Subcutaneous abdominal adipose tissue (tissue), 5 donors: ENCODE data around the gene KCNJ6.

Source experiments
- H3K27ac ChIP-seq: one replicate; pipeline ENCODE4 v1.7.0; 2013; ENCODE audit warnings: low read depth, mild to moderate bottlenecking, inconsistent platforms, low read length, moderate library complexity
- H3K27me3 ChIP-seq, 5 donors: one replicate each; pipeline ENCODE4 v1.7.0; 2013; ENCODE audit warnings: low read length in 5 of 5, inconsistent platforms in 1 of 5; ENCODE audit not compliant: control insufficient read depth in 5 of 5, insufficient read depth in 4 of 5
- H3K36me3 ChIP-seq, 5 donors: one replicate each; pipeline ENCODE4 v1.7.0; 2013; ENCODE audit warnings: low read length in 5 of 5; ENCODE audit not compliant: control insufficient read depth in 5 of 5, insufficient read depth in 5 of 5
- H3K4me1 ChIP-seq, 5 donors: one replicate each; pipeline ENCODE4 v1.7.0; 2013; ENCODE audit warnings: low read length in 5 of 5, mild to moderate bottlenecking in 3 of 5, moderate library complexity in 1 of 5; ENCODE audit not compliant: control insufficient read depth in 5 of 5, insufficient read depth in 5 of 5
- H3K4me3 ChIP-seq, 5 donors: one replicate each; pipeline ENCODE4 v1.7.0; 2013; ENCODE audit warnings: low read length in 5 of 5, low read depth in 1 of 5
- H3K9ac ChIP-seq, 5 donors: one replicate each; pipeline ENCODE4 v1.7.0; 2013; ENCODE audit warnings: low read length in 5 of 5, mild to moderate bottlenecking in 4 of 5, moderate library complexity in 3 of 5
- H3K9me3 ChIP-seq, 5 donors: one replicate each; pipeline ENCODE4 v1.7.0; 2013; ENCODE audit warnings: low read length in 5 of 5; ENCODE audit not compliant: control insufficient read depth in 5 of 5
- donor health status: healthy.
- donor health status: healthy.
- donor health status: healthy.
- donor health status: healthy.
- donor health status: healthy.

KCNJ6 gene

DNA sequence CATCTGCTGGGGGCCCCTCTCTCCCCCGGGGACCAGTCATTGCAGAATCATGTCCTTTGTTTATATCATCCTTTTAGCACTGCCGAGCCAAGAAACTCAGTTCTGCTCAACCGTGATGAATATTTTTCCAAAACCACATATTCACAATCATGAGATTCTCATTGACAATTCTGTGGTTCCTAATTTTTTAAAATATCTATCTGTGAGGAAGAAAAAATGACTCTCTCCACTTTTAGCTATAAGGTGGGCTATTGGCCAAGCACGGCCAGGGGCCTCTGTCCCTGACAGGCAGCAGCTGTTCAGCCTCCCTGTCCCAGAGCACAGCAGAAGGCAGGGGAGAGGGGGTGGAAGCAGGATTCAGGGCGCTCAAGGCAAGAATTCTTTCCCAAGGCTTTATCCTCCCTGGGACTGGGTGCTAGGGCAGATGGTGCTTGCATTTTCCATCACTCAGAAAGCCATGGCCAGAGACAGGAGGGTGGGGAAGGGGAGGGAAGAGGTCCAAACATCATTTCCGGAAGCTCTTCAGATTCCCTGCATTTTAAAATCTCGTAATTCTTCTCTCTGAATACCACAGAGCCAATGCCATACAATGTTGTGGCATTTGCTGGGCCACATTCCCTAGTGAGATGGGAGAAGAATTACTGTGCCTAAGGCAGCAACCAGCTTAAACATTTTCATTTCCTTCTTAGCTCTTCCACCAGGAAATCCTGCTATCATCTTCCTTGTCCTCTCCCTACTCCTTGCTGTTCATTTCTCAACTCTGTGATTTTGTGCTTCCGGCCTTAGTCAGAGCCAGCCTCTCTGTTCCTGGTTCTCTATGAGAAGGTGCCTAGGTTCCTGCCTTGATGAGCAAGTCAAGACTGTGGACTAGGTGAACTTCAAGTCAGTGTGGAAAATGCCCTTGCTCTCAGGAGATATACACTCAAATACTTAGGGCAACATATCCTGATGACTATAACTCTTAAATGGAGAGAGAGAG is 60.3 kb downstream of the KCNJ6 start:
- no peak overlapping the region for H3K4me3 ChIP-seq
- H3K9me3 ChIP-seq: peaks cover 2 to 13% (median 8%) of the 10 kb centered on the region in 5 donors
- no peaks in the 10 kb centered on the region for H3K4me1 ChIP-seq
- H3K9ac ChIP-seq: no peak overlapping the region
- no peak overlapping the region for H3K27ac ChIP-seq
- H3K27me3 ChIP-seq: peaks cover 0 to 5% (median 0%) of the 10 kb centered on the region in 5 donors
- H3K36me3 ChIP-seq: no peaks in the 10 kb centered on the region

DNA sequence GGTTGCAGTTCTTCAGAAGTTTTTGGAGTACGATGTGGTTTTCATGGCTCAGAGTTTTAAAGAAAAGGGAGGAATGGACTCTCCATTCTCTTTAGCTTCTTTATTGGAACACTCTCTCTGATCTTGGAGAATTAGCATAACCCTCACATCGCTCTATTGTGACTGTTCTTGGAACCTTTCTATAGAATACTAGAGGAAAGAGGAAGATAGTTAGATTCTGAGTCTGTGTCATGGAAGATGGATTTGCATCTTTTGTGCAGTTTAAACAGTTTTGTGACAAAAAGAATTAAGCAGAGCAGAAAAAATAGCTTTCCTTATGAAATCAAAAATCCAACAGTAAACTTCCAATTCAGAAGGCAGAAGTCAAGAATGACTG is 61.0 kb downstream of the KCNJ6 start:
- Histone ChIP-seq H3K27me3 (peaks cover 0 to 7% (median 0%) of the 10 kb centered on the region in 5 donors), H3K4me1 (no peaks in the 10 kb centered on the region), H3K27ac (no peak overlapping the region), H3K9ac (no peak overlapping the region), H3K4me3 (no peak overlapping the region), H3K36me3 (no peaks in the 10 kb centered on the region), H3K9me3 (peaks cover 2 to 13% (median 8%) of the 10 kb centered on the region in 5 donors)

DNA sequence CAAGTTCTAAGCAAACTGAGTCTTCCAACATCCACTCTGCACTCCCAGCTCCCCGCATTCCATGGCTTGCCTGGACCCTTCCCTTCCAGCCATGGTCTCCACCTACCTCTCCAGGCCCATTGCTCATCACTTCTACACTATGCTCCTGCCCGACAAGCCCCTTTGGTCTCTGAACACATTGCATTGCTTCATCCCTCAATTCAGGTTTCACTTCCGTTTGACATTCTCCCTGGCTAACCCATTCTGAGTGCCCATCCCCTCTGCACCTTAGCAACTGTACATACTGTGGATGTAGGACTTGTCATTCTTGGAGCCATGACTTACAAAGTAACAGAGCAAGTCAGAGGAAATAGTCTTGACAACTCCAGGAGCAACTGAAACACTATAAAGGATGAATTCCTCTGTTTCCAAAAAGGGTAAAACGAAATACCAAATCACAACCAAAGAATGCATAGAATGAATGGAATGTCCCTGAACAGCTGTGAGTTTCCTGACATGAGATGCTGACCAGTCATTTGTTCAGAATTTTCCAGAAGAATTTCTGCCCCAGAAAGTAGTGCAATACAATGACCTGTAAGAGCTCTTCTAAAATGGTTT is 66.7 kb downstream of the KCNJ6 start:
- no peaks in the 10 kb centered on the region for H3K4me1 ChIP-seq
- H3K9ac ChIP-seq: no peak overlapping the region
- H3K36me3 ChIP-seq: no peaks in the 10 kb centered on the region
- peaks cover 0 to 8% (median 2%) of the 10 kb centered on the region in 5 donors for H3K27me3 ChIP-seq
- peaks cover 0 to 11% (median 4%) of the 10 kb centered on the region in 5 donors for H3K9me3 ChIP-seq
- H3K27ac ChIP-seq: no peak overlapping the region
- no peak overlapping the region for H3K4me3 ChIP-seq

DNA sequence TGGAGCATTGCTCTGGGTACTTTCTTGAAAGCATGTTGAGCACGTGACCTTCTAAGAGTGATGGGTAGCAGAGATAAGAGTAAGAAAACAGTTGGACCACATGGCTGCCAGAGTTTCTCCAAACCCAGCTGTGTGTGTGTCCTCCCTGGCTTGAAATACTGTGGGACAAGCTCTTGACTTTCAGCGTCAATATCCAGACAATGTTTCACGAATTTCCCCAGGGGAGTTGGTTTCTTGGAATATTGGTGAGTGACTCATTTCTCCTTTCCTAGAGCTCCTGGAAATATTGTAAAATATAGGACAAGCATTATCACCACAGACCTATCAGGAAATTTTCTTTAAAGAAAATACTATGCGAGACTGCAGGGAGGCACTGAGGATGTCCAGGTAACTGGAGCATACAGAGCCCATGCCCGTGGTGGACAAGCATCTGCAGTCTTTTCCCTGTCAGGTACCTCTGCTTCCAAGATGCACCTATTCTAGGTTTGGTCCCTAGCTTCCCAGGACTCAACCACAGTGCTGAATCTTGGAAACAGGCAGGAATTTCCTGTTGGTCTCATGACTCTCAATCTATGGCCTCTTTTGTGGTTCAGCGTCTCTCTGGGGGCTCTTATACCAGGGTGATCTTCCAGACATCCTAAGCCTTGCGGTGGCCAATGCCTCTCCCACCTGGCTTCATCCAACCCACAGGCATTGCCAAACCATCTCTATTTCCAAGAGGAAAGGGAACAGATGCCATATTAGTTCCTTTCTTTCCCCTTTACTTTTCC is 67.4 kb downstream of the KCNJ6 start:
- peaks cover 0 to 8% (median 2%) of the 10 kb centered on the region in 5 donors for H3K27me3 ChIP-seq
- no peaks in the 10 kb centered on the region for H3K36me3 ChIP-seq
- no peak overlapping the region for H3K9ac ChIP-seq
- no peaks in the 10 kb centered on the region for H3K4me1 ChIP-seq
- H3K9me3 ChIP-seq: peaks cover 0 to 6% (median 4%) of the 10 kb centered on the region in 5 donors
- no peak overlapping the region for H3K4me3 ChIP-seq
- H3K27ac ChIP-seq: no peak overlapping the region

DNA sequence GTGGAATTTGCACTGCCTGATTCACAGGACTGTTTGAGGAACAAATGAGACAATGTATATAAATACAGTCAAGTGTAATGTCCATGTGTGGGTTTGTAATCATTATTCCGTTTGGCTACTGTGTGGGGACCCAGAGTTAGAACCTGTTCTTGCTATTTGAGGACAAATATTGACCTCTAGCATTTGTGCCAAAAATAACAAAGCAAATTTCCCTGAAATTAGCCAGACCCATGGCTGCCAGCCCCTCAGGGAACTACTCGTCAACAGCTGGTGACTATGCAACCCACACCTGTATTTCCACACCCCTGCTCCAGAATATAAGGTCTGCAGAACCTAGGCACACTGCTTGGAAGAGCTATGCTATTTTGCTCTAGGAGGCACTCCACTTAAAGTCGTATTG is 70.7 kb downstream of the KCNJ6 start:
- H3K9ac ChIP-seq: no peak overlapping the region
- H3K27me3 ChIP-seq: peaks cover 0 to 6% (median 2%) of the 10 kb centered on the region in 5 donors
- no peak overlapping the region for H3K4me3 ChIP-seq
- no peaks in the 10 kb centered on the region for H3K4me1 ChIP-seq
- H3K36me3 ChIP-seq: no peaks in the 10 kb centered on the region
- peaks cover 0 to 6% (median 2%) of the 10 kb centered on the region in 5 donors for H3K9me3 ChIP-seq
- H3K27ac ChIP-seq: no peak overlapping the region

DNA sequence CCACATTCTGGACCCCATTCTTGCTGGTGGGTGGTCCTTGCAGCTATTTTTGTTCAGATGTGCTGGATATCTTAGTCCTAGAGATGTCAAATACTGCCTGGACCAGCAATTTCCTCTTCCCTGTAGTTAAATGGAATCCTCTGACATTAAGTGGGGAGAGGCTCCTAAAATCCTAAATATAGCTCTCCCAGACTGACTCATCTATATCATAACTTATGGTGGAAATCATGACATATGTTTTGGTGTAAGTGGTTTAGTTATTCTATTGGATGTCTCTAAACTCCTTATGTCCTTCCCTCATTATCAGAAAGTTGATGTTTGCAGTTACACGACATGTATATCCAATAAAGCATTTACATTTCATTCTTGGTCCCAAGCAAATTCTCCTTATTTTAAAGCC is 73.1 kb downstream of the KCNJ6 start:
- H3K9ac ChIP-seq: no peak overlapping the region
- no peaks in the 10 kb centered on the region for H3K4me1 ChIP-seq
- no peak overlapping the region for H3K27ac ChIP-seq
- no peaks in the 10 kb centered on the region for H3K36me3 ChIP-seq
- H3K9me3 ChIP-seq: peaks cover 0 to 6% (median 2%) of the 10 kb centered on the region in 5 donors
- H3K27me3 ChIP-seq: peaks cover 0 to 2% (median 0%) of the 10 kb centered on the region in 5 donors
- H3K4me3 ChIP-seq: no peak overlapping the region

DNA sequence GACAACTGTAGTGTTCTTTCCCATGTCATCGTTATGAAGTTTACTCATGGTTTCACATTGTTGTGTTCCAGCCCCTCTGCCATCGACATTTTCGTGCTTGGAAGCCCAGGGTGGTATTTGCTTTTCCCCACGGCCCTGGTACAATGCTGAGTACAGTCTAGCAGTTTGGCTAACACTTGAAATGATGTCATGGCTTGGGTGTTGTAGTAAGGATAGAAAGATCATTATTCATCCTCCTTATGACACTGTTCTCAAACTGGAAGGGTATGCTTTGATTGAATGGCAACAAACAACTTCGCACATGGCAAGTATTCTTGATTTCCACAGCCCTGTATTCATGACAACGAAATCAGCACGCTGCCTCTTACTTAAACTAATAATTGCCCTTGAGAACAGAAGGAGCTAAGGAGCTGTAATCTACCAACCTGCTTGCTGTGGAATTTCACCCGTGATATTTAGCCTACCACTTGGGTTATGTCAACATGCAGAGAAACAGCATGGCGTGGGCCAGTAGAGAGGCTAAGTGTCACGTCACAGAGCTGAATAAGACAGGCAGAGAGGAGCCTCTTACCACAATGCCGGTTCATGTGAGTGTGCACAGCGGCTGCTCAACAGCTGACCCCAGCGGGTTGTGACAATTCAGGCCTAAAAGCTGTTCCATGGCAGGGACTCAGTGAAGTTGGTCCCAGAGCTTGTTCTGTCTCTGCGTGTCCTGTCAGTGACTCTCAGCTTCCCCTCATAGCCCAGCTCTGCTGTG is 73.9 kb downstream of the KCNJ6 start:
- H3K4me1 ChIP-seq: no peaks in the 10 kb centered on the region
- no peaks in the 10 kb centered on the region for H3K27me3 ChIP-seq
- no peaks in the 10 kb centered on the region for H3K36me3 ChIP-seq
- no peak overlapping the region for H3K4me3 ChIP-seq
- H3K9me3 ChIP-seq: peaks cover 0 to 6% (median 2%) of the 10 kb centered on the region in 5 donors
- no peak overlapping the region for H3K27ac ChIP-seq
- H3K9ac ChIP-seq: no peak overlapping the region

DNA sequence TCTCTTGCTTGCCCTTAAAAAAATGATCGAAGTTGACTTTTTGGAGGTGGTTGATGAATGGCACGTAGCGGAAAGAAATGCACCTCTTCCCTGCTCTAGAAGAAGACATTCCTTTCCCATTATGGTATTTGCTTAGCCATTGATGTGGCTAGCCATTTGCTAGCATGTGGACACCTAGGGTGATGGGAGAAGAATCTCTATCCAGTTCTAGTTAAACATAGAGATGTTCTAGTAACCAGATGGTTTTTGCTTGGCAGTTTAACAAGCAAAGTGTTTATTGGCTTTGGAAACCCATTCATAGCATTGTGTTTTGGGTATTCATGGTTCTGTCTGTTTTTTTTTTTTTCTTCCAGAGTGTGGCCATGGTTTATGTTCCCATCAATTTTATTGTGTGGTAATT is 78.9 kb downstream of the KCNJ6 start:
- no peak overlapping the region for H3K4me3 ChIP-seq

DNA sequence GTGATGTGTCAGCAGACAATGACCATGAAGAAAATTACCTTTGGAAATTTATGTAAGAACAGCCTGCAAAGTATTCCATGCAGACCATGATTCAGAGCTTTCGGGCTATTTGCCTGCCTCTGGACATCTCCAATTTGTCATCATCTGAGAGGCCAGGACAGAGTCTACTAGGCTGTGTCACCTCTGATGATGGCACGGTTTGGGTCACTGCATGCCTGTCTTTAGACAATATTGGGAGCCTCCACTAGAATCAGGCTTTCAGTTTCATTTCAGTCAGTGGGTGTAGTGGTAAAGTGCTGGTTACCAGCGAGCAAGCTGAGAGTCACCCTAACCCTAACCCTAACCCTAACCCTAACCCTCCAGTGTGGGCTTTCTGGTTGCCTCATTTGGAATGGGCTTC is 80.8 kb downstream of the KCNJ6 start:
- Histone ChIP-seq H3K27me3 (peaks cover 0 to 7% (median 0%) of the 10 kb centered on the region in 5 donors), H3K9me3 (no peaks in the 10 kb centered on the region), H3K36me3 (no peaks in the 10 kb centered on the region), H3K4me1 (no peaks in the 10 kb centered on the region), H3K4me3 (no peak overlapping the region), H3K9ac (no peak overlapping the region), H3K27ac (no peak overlapping the region)

More for the DNA sequence above, 78.9 kb downstream of the KCNJ6 start:
- Histone ChIP-seq H3K4me1 (no peaks in the 10 kb centered on the region), H3K9me3 (peaks cover 0 to 6% (median 2%) of the 10 kb centered on the region in 5 donors), H3K27ac (no peak overlapping the region), H3K27me3 (peaks cover 0 to 7% (median 0%) of the 10 kb centered on the region in 5 donors), H3K9ac (no peak overlapping the region), H3K36me3 (no peaks in the 10 kb centered on the region)
